Activated naive CD4-positive, alpha-beta T cell treated with anti-CD3 and anti-CD28 coated beads, Interleukin-2, amount 50 U/mL, for 16 hours (primary cell): ENCODE data around the gene MACIR.

Experiments
- DNase-seq: peaks from one replicate; pipeline ENCODE4 v3.0.0-alpha.2; 2020

The MACIR gene

DNA sequence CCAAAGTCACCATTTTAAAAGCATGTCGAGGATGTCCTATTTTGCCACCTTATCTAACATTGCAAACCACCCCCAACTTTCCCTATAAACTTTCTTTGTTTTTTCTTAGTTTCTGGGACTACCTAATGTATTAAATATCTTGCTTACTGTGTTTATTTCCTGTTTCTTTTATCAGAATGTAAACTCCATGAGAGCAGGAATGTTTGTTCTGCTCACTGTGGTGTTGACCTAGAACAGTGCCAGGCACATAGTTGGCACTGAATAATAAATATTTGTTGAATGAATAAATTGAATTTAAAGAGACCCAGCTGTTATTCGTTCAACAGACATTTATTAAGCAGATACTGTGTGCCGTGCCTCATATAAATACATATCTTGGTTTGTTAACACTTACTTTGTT, 35.2 kb downstream of the MACIR start:
- no peak for DNase-seq

DNA sequence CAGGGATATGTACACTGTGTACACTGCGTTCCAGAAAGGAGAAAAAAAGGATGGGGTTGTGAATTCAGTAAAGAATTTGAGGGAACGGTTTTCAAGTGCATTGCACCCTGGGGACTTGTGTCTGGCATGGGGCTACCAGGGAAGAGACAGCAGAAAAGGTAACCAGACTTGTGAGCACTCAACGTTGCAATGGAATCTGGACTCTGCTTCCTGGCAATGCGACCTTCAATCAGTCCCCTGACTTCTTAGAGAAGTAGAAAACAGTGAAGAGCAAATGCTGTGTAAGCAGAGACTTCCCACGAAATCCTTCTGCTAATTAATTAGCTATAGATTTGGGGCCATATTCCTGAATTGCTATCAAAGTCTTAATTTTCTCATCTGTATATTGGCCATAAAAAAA, 36.3 kb downstream of the MACIR start:
- DNase-seq, result no peak

DNA sequence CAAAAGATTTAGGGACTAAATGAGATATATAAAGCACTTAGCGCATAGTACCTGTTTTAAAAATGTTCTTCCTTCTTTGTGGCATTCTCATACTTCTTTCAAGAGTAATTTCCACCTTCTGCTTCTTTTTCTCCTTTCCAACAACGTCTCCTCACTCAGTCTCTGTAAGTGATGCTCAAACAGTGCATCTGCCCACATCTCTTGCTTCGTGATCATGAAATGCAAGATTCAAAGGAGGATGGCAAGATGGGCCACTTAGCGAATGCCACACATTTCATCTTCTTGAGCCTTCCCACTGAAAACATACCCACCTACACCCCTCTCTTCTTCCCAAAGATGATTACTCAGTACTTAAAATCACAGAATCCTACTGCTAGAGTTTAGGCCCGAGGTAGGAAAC, 36.9 kb downstream of the MACIR start:
- no peak for DNase-seq

DNA sequence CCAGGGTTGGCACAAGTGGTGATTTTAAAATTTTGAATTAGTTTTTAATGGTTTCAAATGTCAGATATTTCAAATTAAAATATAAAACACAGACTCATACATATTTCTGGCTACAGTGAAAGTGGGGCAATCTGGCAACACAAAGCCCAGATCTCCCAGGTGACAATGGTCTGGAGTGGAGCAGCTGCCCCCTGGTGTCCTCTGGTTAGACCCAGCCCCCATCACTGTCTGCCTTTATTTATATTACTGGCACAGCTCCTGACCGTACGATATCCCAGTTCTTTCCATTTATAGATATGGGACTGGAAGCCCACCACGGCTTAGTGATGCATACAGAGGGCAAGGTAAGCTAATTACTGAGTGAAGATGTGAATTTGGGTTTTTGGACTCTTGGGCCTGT, 37.3 kb downstream of the MACIR start:
- no peak for DNase-seq

DNA sequence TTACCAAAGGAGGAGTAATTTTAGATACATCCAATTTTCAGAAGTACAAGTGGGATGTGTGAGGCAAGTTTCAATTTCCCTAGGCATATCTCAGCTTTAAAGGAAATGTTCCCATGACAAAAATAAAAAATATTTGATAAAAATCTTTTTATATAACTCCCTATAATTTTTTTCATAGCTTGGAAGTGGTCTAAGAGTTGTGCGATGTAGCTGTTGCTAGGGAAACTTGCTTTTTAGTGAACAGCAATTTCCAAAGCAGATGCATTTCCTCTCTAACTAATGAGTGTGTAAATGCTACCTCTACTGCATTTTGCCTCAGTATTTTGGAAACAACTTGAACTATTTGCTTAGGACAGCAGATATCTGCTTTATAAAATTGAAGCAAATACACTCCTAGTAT, 39.6 kb downstream of the MACIR start:
- DNase-seq, result no peak

DNA sequence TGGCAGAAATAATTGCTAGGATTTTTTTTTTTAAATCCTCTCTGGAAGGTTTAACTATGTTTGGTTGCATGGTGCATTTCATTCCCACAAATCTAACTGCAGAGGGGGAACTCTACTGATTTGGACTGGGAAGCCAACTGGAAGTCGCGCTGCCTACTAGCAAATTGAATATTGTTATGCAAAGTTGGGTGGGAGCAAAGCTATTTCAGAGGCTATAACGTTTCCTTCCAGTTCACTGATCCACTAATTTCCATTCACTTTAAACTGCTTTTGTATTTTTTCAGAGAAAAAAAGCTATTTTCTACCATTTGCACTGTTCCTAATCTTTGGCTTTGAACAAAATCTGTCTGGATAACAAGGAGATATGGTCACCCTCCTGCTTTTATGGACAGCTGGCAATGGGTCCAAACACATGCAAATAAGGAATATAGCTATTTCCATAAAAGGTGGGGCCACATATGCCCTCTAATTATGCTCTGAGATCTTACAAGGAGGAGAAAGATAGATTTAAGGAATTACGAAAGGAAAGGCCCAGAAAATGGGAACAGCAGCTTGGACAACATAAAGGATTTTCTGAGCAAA, 40.1 kb downstream of the MACIR start:
- no peak for DNase-seq

DNA sequence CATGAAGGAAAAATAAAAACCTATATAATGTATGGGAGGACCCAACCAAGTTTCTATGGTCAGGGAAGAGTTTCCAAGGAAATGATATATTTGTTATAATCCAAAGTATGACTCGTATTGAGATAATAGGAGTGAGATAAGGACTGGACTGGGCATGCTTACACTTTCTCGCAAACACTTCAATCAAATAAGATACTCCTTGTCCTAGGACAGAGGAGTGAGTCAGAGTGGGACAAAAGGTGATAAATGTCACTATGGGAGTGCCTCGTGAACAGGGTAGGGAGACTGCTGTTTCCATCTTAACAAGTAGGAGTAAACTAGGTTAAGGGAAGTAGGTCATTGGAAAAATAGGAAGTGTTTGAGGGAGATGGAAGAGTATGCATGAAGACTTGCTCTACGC, 47.2 kb downstream of the MACIR start:
- DNase-seq, result no peak

DNA sequence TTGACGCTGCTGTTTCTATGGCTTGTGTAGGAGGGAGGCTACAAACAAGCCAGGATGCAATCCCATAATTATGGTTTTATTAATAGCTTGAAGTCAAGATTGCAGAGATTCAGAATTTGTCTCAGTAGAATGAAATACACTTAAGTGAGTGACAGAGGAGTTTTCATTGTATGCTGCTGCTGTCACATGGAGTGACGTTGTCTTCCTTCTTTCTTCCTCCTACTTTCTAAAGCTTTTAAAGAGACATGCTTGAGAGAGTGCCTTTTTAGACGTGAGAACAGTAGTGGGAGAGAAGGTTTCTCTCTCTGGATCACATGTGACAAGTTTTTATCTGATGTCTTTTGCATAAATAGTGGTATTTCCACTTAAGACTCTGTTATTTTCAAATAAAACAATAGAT, 48.9 kb downstream of the MACIR start:
- no peak for DNase-seq

DNA sequence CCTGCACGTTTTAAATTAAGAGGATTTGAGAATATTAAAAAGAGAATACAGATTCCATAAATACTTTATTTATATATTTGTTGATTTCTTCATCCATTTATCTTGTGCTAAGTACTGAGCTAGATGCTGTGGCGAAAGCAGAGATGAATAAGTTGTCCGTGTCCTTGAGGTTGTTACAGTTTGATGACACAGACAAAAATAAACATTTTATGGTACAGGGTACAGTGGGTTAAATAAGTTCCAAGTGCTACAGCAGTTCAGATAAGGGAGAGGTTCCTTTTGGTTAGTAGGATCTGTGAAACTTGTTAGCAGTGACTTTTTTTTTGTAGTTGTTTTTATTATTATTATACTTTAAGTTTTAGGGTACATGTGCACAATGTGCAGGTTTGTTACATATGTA, 50.2 kb downstream of the MACIR start:
- no peak for DNase-seq

DNA sequence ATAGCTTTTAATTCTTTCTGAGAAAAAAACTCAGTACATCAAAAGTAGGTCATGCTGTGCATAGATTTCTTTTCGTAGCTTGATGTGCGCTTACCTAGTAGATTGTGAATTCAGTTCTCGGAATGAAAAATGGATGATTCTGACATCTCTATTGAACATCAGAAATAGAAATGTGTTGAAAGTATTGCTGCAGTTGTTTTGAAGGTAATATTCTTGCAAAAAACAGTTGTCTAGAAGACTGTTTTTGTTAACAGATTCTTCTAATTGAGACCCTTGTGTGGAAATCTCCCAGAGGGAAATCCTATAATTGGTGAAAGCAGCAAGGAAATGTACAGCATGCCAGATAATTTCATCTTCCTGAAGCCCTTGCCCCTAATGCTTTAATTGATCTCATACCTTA, 54.5 kb downstream of the MACIR start:
- no peak for DNase-seq

DNA sequence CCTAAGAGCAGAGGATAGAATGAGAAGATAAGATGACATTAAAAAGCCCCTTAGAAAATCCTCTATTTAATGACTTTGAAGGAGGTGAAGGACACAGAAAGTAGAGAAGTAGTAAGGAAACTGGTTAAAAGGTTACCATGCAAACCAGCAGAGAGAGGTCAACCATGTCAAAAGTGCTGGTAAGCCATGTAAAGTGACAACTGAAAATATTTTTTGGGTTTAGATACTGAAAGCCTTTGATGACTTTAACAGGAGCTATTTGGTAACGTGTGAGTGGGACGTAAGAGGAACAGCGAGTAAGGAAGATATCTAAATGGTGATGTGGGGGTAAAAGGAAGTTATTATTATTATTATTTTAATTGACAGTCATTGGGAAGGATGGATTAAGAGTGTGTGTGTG, 56.9 kb downstream of the MACIR start:
- DNase-seq, result no peak

DNA sequence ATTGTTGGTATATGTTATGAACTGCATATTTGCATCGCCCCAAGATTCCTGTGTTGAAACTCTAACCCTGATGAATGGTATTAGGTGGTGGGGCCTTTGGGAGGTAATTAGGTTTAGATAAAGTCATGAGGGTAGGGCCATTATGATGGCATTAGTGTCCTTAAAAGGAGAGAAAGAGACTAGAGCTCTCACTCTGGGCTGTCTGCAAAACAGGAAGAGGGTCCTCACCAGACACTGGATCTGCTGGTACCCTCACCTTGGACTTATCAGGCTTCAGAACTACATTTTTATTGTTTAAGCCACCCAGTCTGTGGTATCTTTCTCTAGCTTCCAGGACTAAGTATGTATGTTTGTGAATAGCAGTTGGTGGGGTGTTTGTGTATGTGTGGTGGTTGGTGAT, 68.9 kb downstream of the MACIR start:
- DNase-seq, result no peak

DNA sequence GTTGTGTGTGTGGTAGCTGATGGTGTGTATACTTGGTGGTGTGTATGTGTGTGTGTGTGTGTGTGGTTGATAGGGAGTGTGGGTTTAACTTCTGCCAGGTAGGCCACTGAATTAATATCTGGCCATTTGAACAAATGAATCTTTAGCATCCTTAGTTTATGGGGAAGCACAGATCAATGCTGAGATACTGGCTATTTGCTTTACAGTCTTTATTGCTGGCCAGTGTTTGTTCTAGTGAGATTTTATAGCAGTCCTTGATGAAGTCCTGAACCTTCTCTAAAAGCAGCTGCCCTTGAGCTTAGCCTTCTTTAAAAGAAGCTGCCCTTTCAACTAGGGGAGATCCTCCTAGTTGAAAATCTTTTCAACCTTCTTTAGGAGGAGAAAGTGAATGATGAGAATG, 69.3 kb downstream of the MACIR start:
- no peak for DNase-seq
